ENCODE results near the gene JAG1.

JAG1 gene

GRCh38 chr20:10673842-10674683 is at the start of gene JAG1:
Gene JAG1, minus strand, starts transcription at chr20:10673999. Its CDS starts 469 bp downstream, at chr20:10673530.
- in situ Hi-C loops (cut with MboI; ENCODE audit: low sequenced_read_pairs), result no loop called here

GRCh38 chr20:10721976-10722375 is 48.2 kb upstream of the JAG1 start:
- in situ Hi-C loops (cut with MboI; ENCODE audit: low sequenced_read_pairs), result no loop called here

- in situ Hi-C loops (cut with MboI; ENCODE audit: low sequenced_read_pairs), result no loop called here
Measured at GRCh38 chr20:10721137-10721896, 47.5 kb upstream of the JAG1 start.

GRCh38 chr20:10720565-10720964 is 46.8 kb upstream of the JAG1 start:
- in situ Hi-C loops (cut with MboI; ENCODE audit: low sequenced_read_pairs), result no loop called here

- in situ Hi-C loops (cut with MboI; ENCODE audit: low sequenced_read_pairs), result no loop called here
Measured at GRCh38 chr20:10719740-10720385, 46.1 kb upstream of the JAG1 start.

- in situ Hi-C loops (cut with MboI; ENCODE audit: low sequenced_read_pairs), result no loop called here
Measured at GRCh38 chr20:10718661-10719060, 44.9 kb upstream of the JAG1 start.

- in situ Hi-C loops (cut with MboI; ENCODE audit: low sequenced_read_pairs), result no loop called here
Measured at GRCh38 chr20:10716855-10717254, 43.1 kb upstream of the JAG1 start.

GRCh38 chr20:10715035-10715434 is 41.2 kb upstream of the JAG1 start:
- in situ Hi-C loops (cut with MboI; ENCODE audit: low sequenced_read_pairs), result no loop called here

GRCh38 chr20:10714236-10714975 is 40.6 kb upstream of the JAG1 start:
- in situ Hi-C loops (cut with MboI; ENCODE audit: low sequenced_read_pairs), result no loop called here

GRCh38 chr20:10713161-10713560 is 39.4 kb upstream of the JAG1 start:
- in situ Hi-C loops (cut with MboI; ENCODE audit: low sequenced_read_pairs), result no loop called here

- in situ Hi-C loops (cut with MboI; ENCODE audit: low sequenced_read_pairs), result no loop called here
Measured at GRCh38 chr20:10711903-10712451, 38.2 kb upstream of the JAG1 start.

GRCh38 chr20:10710991-10711775 is 37.4 kb upstream of the JAG1 start:
- in situ Hi-C loops (cut with MboI; ENCODE audit: low sequenced_read_pairs), result no loop called here

- in situ Hi-C loops (cut with MboI; ENCODE audit: low sequenced_read_pairs), result no loop called here
Measured at GRCh38 chr20:10709916-10710315, 36.1 kb upstream of the JAG1 start.

GRCh38 chr20:10708351-10709185 is 34.8 kb upstream of the JAG1 start:
- in situ Hi-C loops (cut with MboI; ENCODE audit: low sequenced_read_pairs), result no loop called here

- in situ Hi-C loops (cut with MboI; ENCODE audit: low sequenced_read_pairs), result no loop called here
Measured at GRCh38 chr20:10707791-10708190, 34.0 kb upstream of the JAG1 start.

- in situ Hi-C loops (cut with MboI; ENCODE audit: low sequenced_read_pairs), result no loop called here
Measured at GRCh38 chr20:10707068-10707467, 33.3 kb upstream of the JAG1 start.

GRCh38 chr20:10706460-10706811 is 32.6 kb upstream of the JAG1 start:
- in situ Hi-C loops (cut with MboI; ENCODE audit: low sequenced_read_pairs), result no loop called here

GRCh38 chr20:10705801-10706459 is 32.1 kb upstream of the JAG1 start:
- in situ Hi-C loops (cut with MboI; ENCODE audit: low sequenced_read_pairs), result no loop called here

GRCh38 chr20:10701607-10702006 is 27.8 kb upstream of the JAG1 start:
- in situ Hi-C loops (cut with MboI; ENCODE audit: low sequenced_read_pairs), result no loop called here
